ENCODE measurements around the gene CENPM.

DNA sequence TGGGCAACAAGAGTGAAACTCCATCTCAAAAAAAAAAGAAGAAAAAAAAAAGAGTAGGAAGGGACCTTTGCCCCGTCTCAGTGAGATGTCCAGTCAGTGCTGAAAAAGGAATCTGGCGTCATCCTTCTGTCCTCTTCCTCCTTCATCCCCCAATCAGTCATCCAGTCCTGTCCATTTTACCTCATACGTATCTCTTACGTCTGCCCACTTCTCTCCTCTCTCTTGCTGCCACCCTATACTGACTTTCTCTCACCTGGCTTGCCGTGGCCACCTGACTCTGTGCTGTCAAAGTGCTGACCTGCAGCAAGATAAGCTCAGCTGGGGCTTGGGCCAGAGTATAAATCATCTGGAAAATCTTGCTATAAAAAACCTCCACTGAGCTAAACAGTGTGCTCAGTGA is 35.9 kb upstream of the CENPM start:
- TF ChIP-seq, protein P1, sequence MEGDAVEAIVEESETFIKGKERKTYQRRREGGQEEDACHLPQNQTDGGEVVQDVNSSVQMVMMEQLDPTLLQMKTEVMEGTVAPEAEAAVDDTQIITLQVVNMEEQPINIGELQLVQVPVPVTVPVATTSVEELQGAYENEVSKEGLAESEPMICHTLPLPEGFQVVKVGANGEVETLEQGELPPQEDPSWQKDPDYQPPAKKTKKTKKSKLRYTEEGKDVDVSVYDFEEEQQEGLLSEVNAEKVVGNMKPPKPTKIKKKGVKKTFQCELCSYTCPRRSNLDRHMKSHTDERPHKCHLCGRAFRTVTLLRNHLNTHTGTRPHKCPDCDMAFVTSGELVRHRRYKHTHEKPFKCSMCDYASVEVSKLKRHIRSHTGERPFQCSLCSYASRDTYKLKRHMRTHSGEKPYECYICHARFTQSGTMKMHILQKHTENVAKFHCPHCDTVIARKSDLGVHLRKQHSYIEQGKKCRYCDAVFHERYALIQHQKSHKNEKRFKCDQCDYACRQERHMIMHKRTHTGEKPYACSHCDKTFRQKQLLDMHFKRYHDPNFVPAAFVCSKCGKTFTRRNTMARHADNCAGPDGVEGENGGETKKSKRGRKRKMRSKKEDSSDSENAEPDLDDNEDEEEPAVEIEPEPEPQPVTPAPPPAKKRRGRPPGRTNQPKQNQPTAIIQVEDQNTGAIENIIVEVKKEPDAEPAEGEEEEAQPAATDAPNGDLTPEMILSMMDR (IDR thresholded peaks at IDR 0.05; ENCODE audit: poor library complexity), result no peak
- TF ChIP-seq EZH2 (IDR thresholded peaks at IDR 0.05; ENCODE audit: borderline replicate concordance), result no peak
